ENCODE measurements around the gene CLCN7.

CLCN7 gene, protein sequence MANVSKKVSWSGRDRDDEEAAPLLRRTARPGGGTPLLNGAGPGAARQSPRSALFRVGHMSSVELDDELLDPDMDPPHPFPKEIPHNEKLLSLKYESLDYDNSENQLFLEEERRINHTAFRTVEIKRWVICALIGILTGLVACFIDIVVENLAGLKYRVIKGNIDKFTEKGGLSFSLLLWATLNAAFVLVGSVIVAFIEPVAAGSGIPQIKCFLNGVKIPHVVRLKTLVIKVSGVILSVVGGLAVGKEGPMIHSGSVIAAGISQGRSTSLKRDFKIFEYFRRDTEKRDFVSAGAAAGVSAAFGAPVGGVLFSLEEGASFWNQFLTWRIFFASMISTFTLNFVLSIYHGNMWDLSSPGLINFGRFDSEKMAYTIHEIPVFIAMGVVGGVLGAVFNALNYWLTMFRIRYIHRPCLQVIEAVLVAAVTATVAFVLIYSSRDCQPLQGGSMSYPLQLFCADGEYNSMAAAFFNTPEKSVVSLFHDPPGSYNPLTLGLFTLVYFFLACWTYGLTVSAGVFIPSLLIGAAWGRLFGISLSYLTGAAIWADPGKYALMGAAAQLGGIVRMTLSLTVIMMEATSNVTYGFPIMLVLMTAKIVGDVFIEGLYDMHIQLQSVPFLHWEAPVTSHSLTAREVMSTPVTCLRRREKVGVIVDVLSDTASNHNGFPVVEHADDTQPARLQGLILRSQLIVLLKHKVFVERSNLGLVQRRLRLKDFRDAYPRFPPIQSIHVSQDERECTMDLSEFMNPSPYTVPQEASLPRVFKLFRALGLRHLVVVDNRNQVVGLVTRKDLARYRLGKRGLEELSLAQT

DNA sequence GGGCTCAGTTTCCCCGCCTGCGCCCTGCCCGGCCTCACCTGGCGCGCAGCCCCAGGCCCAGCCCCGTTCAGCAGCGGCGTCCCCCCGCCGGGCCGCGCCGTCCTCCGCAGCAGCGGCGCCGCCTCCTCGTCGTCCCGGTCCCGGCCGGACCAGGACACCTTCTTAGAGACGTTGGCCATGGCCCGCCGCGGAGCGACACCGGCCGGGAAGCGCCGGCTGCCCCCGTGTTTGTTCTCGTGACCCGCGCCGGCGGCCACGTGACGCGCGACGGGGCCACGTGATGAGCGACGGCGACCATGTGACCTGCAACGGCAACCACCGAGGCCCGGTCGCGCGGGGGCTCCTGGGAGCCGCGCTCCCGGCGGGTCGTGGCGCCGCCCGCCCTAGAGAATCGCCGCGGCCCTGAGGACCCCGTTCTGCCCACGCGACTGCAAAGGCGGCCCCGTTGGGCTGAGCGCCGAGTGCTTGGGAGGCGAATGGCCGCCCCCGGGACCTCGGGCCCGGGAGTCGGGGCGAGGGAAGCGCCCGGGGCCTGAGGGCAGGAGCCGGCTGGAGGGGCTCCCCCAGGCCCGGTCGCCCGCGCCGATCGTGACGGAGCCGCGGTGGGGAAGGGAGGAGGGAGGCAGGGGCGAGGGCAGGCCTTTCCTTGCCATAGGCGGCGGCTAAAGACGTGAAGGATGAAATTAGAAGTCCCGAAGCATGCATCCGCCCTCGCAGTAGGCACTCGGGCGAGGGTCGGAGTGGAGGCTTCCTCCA is at the start of gene CLCN7:
Gene CLCN7, minus strand, starts transcription at position 233 of the 756 bp plus-strand sequence. Its CDS starts 54 bp downstream, at position 179.
- Histone ChIP-seq H3K27me3 (ENCODE audit: control insufficient read depth, insufficient read depth, low read length) (no peaks in the 10 kb centered on the region), H3K9ac (ENCODE audit: low read length) (peak within 1 kb of the TSS; percentile 76), H3K27ac (ENCODE audit: low read depth, low read length) (peak within 1 kb of the TSS; percentile 92), H3K4me3 (ENCODE audit: low read length) (peak within 1 kb of the TSS; percentile 71), H3K4me1 (ENCODE audit: control insufficient read depth, insufficient read depth, low read length) (peaks cover 8% of the 10 kb centered on the region), H3K36me3 (ENCODE audit: control insufficient read depth, insufficient read depth, low read length) (no peaks in the 10 kb centered on the region)

DNA sequence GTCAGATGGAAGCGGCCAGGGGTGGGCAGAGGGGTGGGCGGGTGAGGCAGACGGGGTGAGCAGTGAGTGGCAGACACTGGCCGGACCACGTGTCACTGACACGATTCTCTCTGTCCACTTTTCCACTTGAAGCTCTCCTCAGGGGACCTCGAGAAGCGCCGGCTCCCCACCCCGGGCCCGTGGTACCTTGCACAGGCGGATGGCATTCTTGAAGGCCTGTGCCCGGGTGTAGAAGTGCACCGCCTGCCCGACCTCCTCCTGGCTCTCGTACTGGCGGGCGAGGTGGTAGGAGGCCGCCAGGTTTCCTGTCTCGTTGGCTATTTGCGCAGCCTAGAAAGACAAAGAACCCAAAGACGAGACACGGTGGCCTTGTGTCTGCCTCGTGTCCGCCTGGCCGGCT is 49.5 kb upstream of the CLCN7 start:
- H3K4me1 ChIP-seq (ENCODE audit: control insufficient read depth, insufficient read depth, low read length) = no peaks in the 10 kb centered on the region
- H3K9ac ChIP-seq (ENCODE audit: low read length) = no peak overlapping the region
- no peaks in the 10 kb centered on the region for H3K27me3 ChIP-seq (ENCODE audit: control insufficient read depth, insufficient read depth, low read length)
- H3K4me3 ChIP-seq (ENCODE audit: low read length) = no peak overlapping the region
- H3K36me3 ChIP-seq (ENCODE audit: control insufficient read depth, insufficient read depth, low read length) = no peaks in the 10 kb centered on the region
- H3K27ac ChIP-seq (ENCODE audit: low read depth, low read length) = no peak overlapping the region

DNA sequence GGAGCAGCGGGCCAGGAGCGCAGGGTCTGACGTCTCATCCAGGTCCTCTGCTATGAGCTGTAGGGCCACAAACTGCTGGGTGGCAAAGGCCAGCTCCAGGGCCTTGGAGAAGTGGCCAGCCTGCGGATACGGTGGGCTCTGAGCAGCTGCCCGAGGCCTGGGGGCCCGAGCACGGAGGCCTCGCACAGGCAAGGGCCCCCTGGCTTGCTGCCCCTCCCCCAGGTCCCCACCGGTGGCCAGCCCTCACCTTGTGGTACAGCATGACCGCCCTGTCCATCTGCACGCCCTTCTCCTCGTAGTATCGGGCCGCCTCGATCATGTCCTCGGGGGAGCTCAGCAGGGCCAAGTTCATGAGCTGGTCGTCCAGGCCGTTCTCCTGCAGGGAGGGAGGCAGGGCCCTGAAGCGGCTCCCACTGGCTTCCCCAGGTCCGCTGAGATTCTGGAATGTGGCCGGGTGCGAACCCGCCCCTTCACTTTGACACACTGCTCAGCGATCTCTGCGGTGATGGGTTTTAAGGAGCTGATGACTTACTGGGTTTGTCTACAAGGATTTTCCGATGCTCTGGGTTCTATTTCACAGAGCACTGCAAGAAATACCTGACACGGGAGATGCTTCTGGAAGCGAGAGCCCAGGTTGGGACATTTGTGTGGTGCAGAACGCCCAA is 48.9 kb upstream of the CLCN7 start:
- Histone ChIP-seq H3K36me3 (ENCODE audit: control insufficient read depth, insufficient read depth, low read length) (no peaks in the 10 kb centered on the region), H3K4me1 (ENCODE audit: control insufficient read depth, insufficient read depth, low read length) (no peaks in the 10 kb centered on the region), H3K9ac (ENCODE audit: low read length) (no peak overlapping the region), H3K4me3 (ENCODE audit: low read length) (no peak overlapping the region), H3K27me3 (ENCODE audit: control insufficient read depth, insufficient read depth, low read length) (no peaks in the 10 kb centered on the region), H3K27ac (ENCODE audit: low read depth, low read length) (no peak overlapping the region)

DNA sequence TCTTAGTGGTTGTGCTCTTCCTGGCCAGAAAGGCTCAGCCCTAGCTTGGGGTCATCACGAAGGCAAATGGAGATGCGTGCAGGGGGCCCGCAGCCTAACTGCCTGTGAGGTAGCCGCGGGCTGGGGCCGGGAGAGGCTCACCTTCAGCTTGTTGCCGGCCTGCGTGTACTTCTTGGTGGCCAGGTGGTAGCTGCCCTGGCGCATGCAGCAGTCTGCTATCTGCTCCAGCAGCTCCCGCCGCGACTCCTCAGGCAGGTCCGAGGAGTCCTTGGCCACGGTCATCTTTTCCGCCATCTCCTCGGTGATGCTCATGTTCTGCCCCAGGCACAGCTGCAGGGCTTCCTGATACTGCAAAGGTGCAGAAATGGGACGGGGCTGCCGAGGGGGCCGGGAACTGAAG is 45.6 kb upstream of the CLCN7 start:
- Histone ChIP-seq H3K27me3 (ENCODE audit: control insufficient read depth, insufficient read depth, low read length) (no peaks in the 10 kb centered on the region), H3K27ac (ENCODE audit: low read depth, low read length) (no peak overlapping the region), H3K4me1 (ENCODE audit: control insufficient read depth, insufficient read depth, low read length) (no peaks in the 10 kb centered on the region), H3K9ac (ENCODE audit: low read length) (no peak overlapping the region), H3K36me3 (ENCODE audit: control insufficient read depth, insufficient read depth, low read length) (no peaks in the 10 kb centered on the region), H3K4me3 (ENCODE audit: low read length) (no peak overlapping the region)

DNA sequence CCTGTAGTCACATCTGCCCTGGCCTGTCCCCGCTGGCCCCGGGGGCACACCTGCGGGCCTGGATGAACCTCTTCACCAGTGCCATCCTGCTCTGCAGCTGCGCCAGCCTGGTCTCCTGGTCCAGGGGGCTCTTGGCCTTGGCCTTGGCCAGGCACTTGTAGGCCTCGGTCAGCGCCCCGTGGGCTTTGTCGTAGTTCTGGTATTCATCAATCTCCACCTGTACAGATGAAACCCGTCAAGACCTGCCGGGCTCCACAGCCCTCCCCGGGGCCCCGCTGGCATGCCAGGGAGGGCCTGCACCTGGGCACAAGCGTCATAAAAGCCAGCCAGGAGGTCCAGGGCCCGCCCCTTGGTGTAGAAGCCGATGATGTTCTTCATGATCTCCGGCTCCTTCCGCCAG is 45.0 kb upstream of the CLCN7 start:
- Histone ChIP-seq H3K36me3 (ENCODE audit: control insufficient read depth, insufficient read depth, low read length) (no peaks in the 10 kb centered on the region), H3K4me1 (ENCODE audit: control insufficient read depth, insufficient read depth, low read length) (no peaks in the 10 kb centered on the region), H3K4me3 (ENCODE audit: low read length) (no peak overlapping the region), H3K9ac (ENCODE audit: low read length) (no peak overlapping the region), H3K27ac (ENCODE audit: low read depth, low read length) (no peak overlapping the region), H3K27me3 (ENCODE audit: control insufficient read depth, insufficient read depth, low read length) (no peaks in the 10 kb centered on the region)

DNA sequence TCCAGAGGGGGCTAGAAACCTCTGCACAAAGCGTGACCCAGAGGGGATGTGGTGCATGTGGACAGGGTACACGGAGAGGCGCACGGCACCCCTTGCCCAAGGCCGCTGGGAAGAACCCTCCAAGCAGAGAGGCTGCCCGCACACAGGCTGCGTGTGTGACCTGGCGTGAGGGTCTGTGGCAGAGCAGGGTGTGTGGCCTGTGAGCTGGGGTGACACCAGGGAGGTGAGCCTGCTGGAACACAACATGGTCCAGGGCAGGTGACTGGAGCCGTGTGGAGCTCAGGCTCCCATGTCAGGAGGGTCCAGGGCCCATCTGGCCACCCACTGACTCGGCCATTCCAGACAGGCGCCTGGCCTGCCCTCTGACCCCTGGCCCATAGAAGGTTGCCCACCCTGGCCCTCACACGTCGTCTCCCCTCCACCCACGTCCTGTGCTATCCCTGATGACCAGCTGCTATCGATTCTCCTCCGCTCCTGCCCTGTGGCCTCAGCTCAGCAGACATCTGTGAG is 43.9 kb upstream of the CLCN7 start:
- no peak overlapping the region for H3K4me3 ChIP-seq (ENCODE audit: low read length)
- H3K9ac ChIP-seq (ENCODE audit: low read length) = no peak overlapping the region
- H3K27me3 ChIP-seq (ENCODE audit: control insufficient read depth, insufficient read depth, low read length) = no peaks in the 10 kb centered on the region
- H3K27ac ChIP-seq (ENCODE audit: low read depth, low read length) = no peak overlapping the region
- H3K4me1 ChIP-seq (ENCODE audit: control insufficient read depth, insufficient read depth, low read length) = no peaks in the 10 kb centered on the region
- H3K36me3 ChIP-seq (ENCODE audit: control insufficient read depth, insufficient read depth, low read length) = peaks cover 2% of the 10 kb centered on the region

DNA sequence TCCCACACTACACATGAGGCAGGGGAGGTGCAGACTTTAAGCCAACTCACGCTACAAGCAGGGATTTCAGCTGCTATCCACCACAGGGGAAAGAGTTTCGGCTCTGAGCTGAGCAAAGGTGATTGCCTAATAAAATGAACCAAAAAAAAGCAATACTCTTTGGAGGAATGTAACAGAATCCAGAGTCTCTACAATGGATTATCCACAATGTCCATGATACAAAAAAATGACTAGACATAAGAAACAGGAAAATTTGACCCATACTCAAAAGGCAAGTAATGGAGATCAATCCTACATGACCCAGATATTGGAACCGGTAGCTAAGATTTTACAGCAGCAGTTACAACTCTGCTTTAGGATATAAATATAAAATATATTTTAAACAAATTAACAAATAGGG is 39.7 kb upstream of the CLCN7 start:
- peaks cover 2% of the 10 kb centered on the region for H3K36me3 ChIP-seq (ENCODE audit: control insufficient read depth, insufficient read depth, low read length)
- no peaks in the 10 kb centered on the region for H3K27me3 ChIP-seq (ENCODE audit: control insufficient read depth, insufficient read depth, low read length)
- H3K9ac ChIP-seq (ENCODE audit: low read length) = no peak overlapping the region
- H3K4me1 ChIP-seq (ENCODE audit: control insufficient read depth, insufficient read depth, low read length) = no peaks in the 10 kb centered on the region
- no peak overlapping the region for H3K4me3 ChIP-seq (ENCODE audit: low read length)
- H3K27ac ChIP-seq (ENCODE audit: low read depth, low read length) = no peak overlapping the region

DNA sequence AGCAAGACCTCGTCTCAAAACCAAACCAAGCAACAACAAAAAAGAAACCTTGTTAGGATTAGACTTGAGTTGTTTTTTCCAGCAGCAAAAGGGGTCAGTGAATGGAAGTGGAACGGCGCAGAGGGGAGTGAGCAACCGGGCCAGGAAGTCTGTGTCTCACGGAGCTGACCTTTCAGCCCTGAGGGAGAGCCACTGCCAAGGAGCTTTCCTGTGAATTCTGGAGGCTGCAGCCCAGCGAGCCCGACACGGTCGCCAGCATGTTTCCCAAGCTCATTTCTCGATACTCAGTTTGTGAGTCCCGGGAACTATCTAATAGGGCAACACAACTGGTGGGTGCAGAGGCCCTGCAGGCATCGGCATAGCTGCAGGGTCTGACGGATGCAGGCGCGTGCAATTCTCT is 37.9 kb upstream of the CLCN7 start:
- Histone ChIP-seq H3K4me1 (ENCODE audit: control insufficient read depth, insufficient read depth, low read length) (no peaks in the 10 kb centered on the region), H3K27me3 (ENCODE audit: control insufficient read depth, insufficient read depth, low read length) (no peaks in the 10 kb centered on the region), H3K4me3 (ENCODE audit: low read length) (no peak overlapping the region), H3K36me3 (ENCODE audit: control insufficient read depth, insufficient read depth, low read length) (peaks cover 2% of the 10 kb centered on the region), H3K9ac (ENCODE audit: low read length) (no peak overlapping the region), H3K27ac (ENCODE audit: low read depth, low read length) (no peak overlapping the region)

DNA sequence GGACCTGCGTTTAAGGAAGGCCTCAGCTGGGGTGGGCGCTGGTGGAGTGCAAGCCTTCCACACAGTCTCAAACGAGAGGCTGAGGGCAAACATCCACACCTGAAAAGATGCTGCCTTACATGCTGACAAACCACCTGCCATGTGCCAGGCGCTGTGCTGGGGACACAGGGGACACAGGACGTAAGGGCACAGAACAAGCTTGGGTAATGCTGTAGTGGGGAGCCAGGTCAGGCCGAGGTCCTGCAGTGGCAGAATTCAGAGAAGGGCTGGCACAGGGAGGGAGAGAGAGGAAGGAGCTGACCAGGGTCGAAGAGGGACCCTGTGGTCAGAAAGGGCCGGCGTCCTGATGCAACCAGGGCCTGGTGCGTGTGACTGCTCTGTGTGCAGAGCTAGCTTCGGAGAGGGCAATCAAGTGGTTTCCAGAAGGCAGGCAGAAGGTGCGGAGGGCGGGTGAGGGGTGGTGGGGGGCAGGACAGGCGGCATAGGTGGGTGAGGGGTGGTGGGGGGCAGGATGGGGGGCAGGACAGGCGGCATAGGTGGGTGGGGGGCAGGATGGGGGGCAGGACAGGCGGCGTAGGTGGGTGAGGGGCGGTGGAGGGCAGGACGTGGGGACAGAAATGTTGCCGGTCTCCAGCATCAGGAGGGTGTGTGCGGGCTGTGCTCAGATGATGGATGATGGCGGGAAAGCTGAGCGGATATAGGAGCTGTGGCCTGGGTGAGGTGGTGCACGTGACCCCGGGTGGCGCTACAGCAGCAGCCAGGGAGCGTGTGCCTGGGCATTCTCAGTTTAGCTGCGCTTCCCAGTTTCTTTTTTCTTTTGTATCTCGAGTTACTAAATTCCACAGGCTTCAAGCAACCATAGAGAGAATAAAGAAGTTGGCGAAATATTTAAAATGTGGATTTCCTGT is 37.1 kb upstream of the CLCN7 start:
- peaks cover 2% of the 10 kb centered on the region for H3K36me3 ChIP-seq (ENCODE audit: control insufficient read depth, insufficient read depth, low read length)
- H3K9ac ChIP-seq (ENCODE audit: low read length) = no peak overlapping the region
- no peak overlapping the region for H3K4me3 ChIP-seq (ENCODE audit: low read length)
- no peak overlapping the region for H3K27ac ChIP-seq (ENCODE audit: low read depth, low read length)
- no peaks in the 10 kb centered on the region for H3K4me1 ChIP-seq (ENCODE audit: control insufficient read depth, insufficient read depth, low read length)
- H3K27me3 ChIP-seq (ENCODE audit: control insufficient read depth, insufficient read depth, low read length) = no peaks in the 10 kb centered on the region

DNA sequence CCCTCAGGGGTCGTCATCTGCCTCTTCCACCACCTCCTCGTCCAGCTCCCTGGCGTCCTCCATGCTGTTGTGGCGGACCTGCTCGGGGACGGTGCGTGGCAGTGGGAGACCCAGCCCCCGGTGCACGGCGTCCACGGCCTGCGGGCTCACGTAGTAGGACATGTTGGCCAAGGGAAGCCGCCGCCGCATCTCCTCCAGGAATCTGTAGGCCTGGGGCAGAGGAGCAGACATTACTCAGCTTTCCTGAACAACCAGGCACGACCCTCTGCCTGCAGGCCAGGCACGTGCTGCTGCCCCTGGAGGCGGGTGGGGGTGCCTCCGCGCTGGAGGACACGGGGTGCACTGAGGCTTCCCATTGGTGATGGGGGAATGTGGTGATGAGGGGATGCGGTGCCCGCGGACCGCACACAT is 36.1 kb upstream of the CLCN7 start:
- H3K27ac ChIP-seq (ENCODE audit: low read depth, low read length) = no peak overlapping the region
- H3K4me3 ChIP-seq (ENCODE audit: low read length) = no peak overlapping the region
- no peaks in the 10 kb centered on the region for H3K27me3 ChIP-seq (ENCODE audit: control insufficient read depth, insufficient read depth, low read length)
- H3K9ac ChIP-seq (ENCODE audit: low read length) = no peak overlapping the region
- H3K4me1 ChIP-seq (ENCODE audit: control insufficient read depth, insufficient read depth, low read length) = no peaks in the 10 kb centered on the region
- peaks cover 2% of the 10 kb centered on the region for H3K36me3 ChIP-seq (ENCODE audit: control insufficient read depth, insufficient read depth, low read length)

DNA sequence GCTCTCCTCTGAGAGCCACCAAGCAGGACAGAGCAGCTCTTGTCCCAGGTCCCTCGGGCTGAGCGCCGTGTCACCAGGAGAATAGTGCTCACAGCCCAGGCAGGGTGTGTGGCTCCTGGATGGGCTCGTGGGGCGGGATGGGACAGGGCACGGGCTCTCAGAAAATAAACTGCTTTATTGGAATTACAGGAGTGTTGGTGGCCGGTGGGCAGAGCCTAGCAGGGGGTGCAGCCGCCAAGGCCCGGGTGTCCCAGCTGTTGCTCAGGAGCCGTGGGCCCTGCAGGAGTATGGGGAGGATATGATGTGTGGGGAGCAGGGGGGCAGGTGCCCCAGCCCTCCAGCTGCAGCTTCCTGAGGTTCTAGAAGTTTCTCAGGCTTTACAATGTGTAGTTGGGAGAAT is 35.4 kb upstream of the CLCN7 start:
- Histone ChIP-seq H3K4me3 (ENCODE audit: low read length) (no peak overlapping the region), H3K27ac (ENCODE audit: low read depth, low read length) (no peak overlapping the region), H3K9ac (ENCODE audit: low read length) (no peak overlapping the region), H3K27me3 (ENCODE audit: control insufficient read depth, insufficient read depth, low read length) (no peaks in the 10 kb centered on the region), H3K4me1 (ENCODE audit: control insufficient read depth, insufficient read depth, low read length) (no peaks in the 10 kb centered on the region), H3K36me3 (ENCODE audit: control insufficient read depth, insufficient read depth, low read length) (peaks cover 2% of the 10 kb centered on the region)

All from rectal smooth muscle tissue (tissue), 1 donor.